HG03097 (cell line): ENCODE data around the gene PCNX3.
A peak's percentile ranks its signal among the peaks of the same experiment; 100 is the strongest.
"Not testable (repeated sequence)": the region's sequence is repeated elsewhere in the genome, so short reads cannot be mapped to it uniquely, and the experiment has no call there.

ENCODE experiments used
- ATAC-seq: cut with Tn5 transposase; IDR thresholded peaks from one replicate; pipeline ENCODE4 v1.9.1; 2021; ENCODE audit not compliant: unreplicated experiment, low FRiP score

Gene PCNX3

GRCh38 chr11:65651589-65652510 is 36.3 kb downstream of the PCNX3 start:
- peak; percentile 2 for ATAC-seq

- peak; percentile 54 for ATAC-seq
Measured at GRCh38 chr11:65652511-65653228, 37.1 kb downstream of the PCNX3 start.

GRCh38 chr11:65653229-65654225 is 38.0 kb downstream of the PCNX3 start:
- peak; percentile 1 for ATAC-seq

- no peak for ATAC-seq
Measured at GRCh38 chr11:65654375-65655349, 39.1 kb downstream of the PCNX3 start.

- no peak for ATAC-seq
Measured at GRCh38 chr11:65655570-65656332, 40.2 kb downstream of the PCNX3 start.

- no peak for ATAC-seq
Measured at GRCh38 chr11:65657426-65657825, 41.9 kb downstream of the PCNX3 start.

GRCh38 chr11:65658174-65659021 is 42.8 kb downstream of the PCNX3 start:
- no peak for ATAC-seq

GRCh38 chr11:65660038-65660437 is 44.5 kb downstream of the PCNX3 start:
- no peak for ATAC-seq

- not testable (repeated sequence) for ATAC-seq
Measured at GRCh38 chr11:65660908-65661307, 45.3 kb downstream of the PCNX3 start.

- ATAC-seq = no peak
Measured at GRCh38 chr11:65661599-65662246, 46.1 kb downstream of the PCNX3 start.

GRCh38 chr11:65662247-65662798 is 46.7 kb downstream of the PCNX3 start:
- ATAC-seq = peak; percentile 5

GRCh38 chr11:65662799-65663638 is 47.4 kb downstream of the PCNX3 start, which contains the start of gene RELA:
TSS of gene RELA (minus strand) at chr11:65662916. CDS start at chr11:65662832, 84 bp downstream.
- ATAC-seq = peak; percentile 75

GRCh38 chr11:65663639-65664200 is 48.1 kb downstream of the PCNX3 start:
- ATAC-seq = peak; percentile 17

GRCh38 chr11:65672180-65672860 is 56.7 kb downstream of the PCNX3 start:
- no peak for ATAC-seq

- no peak for ATAC-seq
Measured at GRCh38 chr11:65672982-65673381, 57.4 kb downstream of the PCNX3 start.
